Erythroblast (primary cell): Measurements from ENCODE around the gene PGA3.

Source experiments
- GATA1 ChIP-seq: IDR thresholded peaks from 2 replicates; pipeline ENCODE4 v1.6.1; 2011; ENCODE audit warnings: low read depth, mild to moderate bottlenecking, control low read depth, low read length, moderate library complexity
- POLR2A ChIP-seq: IDR thresholded peaks from 2 replicates; pipeline ENCODE4 v1.6.1; 2011; ENCODE audit warnings: mild to moderate bottlenecking, low read length

DNA sequence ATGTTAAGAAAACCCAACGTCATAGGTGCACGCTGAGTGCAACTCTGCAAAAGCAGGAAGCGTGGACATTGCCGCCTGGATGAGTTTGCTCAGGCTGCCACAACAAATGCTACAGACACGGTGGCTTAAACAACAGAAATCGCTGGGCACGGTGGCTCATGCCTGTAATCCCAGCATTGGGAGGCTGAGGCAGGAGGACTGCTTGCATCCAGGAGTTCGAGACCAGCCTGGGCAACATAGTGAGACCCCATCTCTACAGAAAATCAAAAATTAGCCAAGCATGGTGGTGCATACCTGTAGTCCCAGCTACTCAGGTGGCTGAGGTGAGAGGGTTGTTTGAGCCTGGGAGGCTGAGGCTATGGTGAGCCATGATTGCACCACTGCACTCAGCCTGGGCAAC lies 13.4 kb upstream of the PGA3 start:
- no peak for TF ChIP-seq POLR2A
- TF ChIP-seq GATA1 = no peak
